Measurements from ENCODE around the gene SLC9A9.

- TF ChIP-seq, protein P1, sequence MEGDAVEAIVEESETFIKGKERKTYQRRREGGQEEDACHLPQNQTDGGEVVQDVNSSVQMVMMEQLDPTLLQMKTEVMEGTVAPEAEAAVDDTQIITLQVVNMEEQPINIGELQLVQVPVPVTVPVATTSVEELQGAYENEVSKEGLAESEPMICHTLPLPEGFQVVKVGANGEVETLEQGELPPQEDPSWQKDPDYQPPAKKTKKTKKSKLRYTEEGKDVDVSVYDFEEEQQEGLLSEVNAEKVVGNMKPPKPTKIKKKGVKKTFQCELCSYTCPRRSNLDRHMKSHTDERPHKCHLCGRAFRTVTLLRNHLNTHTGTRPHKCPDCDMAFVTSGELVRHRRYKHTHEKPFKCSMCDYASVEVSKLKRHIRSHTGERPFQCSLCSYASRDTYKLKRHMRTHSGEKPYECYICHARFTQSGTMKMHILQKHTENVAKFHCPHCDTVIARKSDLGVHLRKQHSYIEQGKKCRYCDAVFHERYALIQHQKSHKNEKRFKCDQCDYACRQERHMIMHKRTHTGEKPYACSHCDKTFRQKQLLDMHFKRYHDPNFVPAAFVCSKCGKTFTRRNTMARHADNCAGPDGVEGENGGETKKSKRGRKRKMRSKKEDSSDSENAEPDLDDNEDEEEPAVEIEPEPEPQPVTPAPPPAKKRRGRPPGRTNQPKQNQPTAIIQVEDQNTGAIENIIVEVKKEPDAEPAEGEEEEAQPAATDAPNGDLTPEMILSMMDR (conservative IDR thresholded peaks at IDR 0.05; ENCODE audit: low read depth, low read length) = no peak
- no peak for TF ChIP-seq EZH2 (IDR thresholded peaks at IDR 0.05; ENCODE audit: borderline replicate concordance, low read depth, low read length, poor library complexity, severe bottlenecking)
Measured at GRCh38 chr3:143249014-143249413, 599.3 kb downstream of the SLC9A9 start.
